MM.1S (cell line): ENCODE data around the gene NCL.

Source experiments
- EZH2 ChIP-seq: fragments of 300-600 bp; sonication (generic); optimal IDR thresholded peaks from 2 replicates; pipeline ENCODE3; 2017; ENCODE audit warnings: low read depth, mild to moderate bottlenecking, antibody characterized with exemption, low read length, mixed read lengths
- TF ChIP-seq, protein P1 (sequence below): fragments of 300-600 bp; sonication (generic); IDR thresholded peaks from 2 replicates; pipeline ENCODE4 v1.5.1; 2016; ENCODE audit warnings: antibody characterized with exemption, low read length, mixed read lengths

DNA sequence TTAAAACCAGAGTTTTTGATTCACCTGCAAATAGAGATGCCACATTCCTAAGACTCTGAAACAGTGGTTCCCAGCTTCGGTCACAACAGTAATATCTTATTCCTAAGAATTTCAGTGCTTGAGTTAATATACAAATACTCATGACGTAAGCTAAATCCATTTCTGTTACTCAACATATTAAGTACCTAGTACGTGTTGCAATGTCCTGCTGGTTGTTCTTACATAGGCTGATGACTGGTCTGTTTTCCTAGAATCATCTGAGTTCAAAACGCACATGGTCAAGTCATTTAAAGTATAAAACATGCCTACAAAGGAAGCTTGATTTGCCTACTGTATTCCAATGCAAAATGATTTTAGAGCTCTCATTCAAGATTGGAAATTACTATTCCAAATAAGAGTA lies 7.2 kb downstream of the NCL start:
- no peak for TF ChIP-seq EZH2
- TF ChIP-seq, protein P1, sequence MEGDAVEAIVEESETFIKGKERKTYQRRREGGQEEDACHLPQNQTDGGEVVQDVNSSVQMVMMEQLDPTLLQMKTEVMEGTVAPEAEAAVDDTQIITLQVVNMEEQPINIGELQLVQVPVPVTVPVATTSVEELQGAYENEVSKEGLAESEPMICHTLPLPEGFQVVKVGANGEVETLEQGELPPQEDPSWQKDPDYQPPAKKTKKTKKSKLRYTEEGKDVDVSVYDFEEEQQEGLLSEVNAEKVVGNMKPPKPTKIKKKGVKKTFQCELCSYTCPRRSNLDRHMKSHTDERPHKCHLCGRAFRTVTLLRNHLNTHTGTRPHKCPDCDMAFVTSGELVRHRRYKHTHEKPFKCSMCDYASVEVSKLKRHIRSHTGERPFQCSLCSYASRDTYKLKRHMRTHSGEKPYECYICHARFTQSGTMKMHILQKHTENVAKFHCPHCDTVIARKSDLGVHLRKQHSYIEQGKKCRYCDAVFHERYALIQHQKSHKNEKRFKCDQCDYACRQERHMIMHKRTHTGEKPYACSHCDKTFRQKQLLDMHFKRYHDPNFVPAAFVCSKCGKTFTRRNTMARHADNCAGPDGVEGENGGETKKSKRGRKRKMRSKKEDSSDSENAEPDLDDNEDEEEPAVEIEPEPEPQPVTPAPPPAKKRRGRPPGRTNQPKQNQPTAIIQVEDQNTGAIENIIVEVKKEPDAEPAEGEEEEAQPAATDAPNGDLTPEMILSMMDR, result no peak
